Parathyroid adenoma (tissue), 2 donors: Measurements from ENCODE around the gene FAM222A.
A peak's percentile ranks its signal among the peaks of the same experiment; 100 is the strongest.

Experiments
- H2AFZ ChIP-seq: fragments of 300-600 bp; sonication (generic); one replicate; pipeline ENCODE4 v1.7.0; 2017; ENCODE audit warnings: antibody characterized with exemption, mild to moderate bottlenecking
- H3K27ac ChIP-seq: fragments of 300-600 bp; sonication (generic); one replicate; pipeline ENCODE4 v1.7.0; 2017
- H3K27me3 ChIP-seq: fragments of 300-600 bp; sonication (generic); one replicate; pipeline ENCODE4 v1.7.0; 2017; ENCODE audit warnings: low read length; ENCODE audit not compliant: control insufficient read depth, insufficient read depth
- H3K36me3 ChIP-seq: fragments of 300-600 bp; sonication (generic); one replicate; pipeline ENCODE4 v1.7.0; 2017; ENCODE audit warnings: low read length; ENCODE audit not compliant: control insufficient read depth, insufficient read depth
- H3K4me1 ChIP-seq: fragments of 300-600 bp; sonication (generic); one replicate; pipeline ENCODE4 v1.7.0; 2017; ENCODE audit warnings: control low read depth
- H3K4me2 ChIP-seq: fragments of 300-600 bp; sonication (generic); one replicate; pipeline ENCODE4 v1.7.0; 2017; ENCODE audit warnings: low read length
- H3K4me3 ChIP-seq: fragments of 300-600 bp; sonication (generic); one replicate; pipeline ENCODE4 v1.7.0; 2017; ENCODE audit warnings: low read depth, low read length
- H3K79me2 ChIP-seq: fragments of 300-600 bp; sonication (generic); one replicate; pipeline ENCODE4 v1.7.0; 2017; ENCODE audit warnings: control low read depth
- H3K9ac ChIP-seq: fragments of 300-600 bp; sonication (generic); one replicate; pipeline ENCODE4 v1.7.0; 2017; ENCODE audit warnings: mild to moderate bottlenecking
- H3K9me3 ChIP-seq: fragments of 300-600 bp; sonication (generic); one replicate; pipeline ENCODE4 v1.7.0; 2017; ENCODE audit warnings: low read length; ENCODE audit not compliant: control insufficient read depth
- CTCF ChIP-seq: fragments of 300-600 bp; sonication (generic); IDR thresholded peaks from one replicate; pipeline ENCODE4 v1.7.0; 2017; ENCODE audit warnings: antibody characterized with exemption, mild to moderate bottlenecking
- donor health status: primary hyperparathyroidism.

FAM222A gene

GRCh38 chr12:109713187-109714070 is at the start of gene FAM222A:
Gene FAM222A (plus strand): TSS chr12:109713825. CDS start chr12:109744147, 30,322 bp downstream.
- no peaks in the 10 kb centered on the region for H3K9me3 ChIP-seq
- H3K4me3 ChIP-seq: peak within 1 kb of the TSS; percentile 36
- H3K4me2 ChIP-seq: peak within 1 kb of the TSS; percentile 87
- no peak within 1 kb of the TSS for H3K9ac ChIP-seq
- no peaks in the 10 kb centered on the region for H3K36me3 ChIP-seq
- TF ChIP-seq CTCF: no peak
- peak within 1 kb of the TSS; percentile 96 for H2AFZ ChIP-seq
- H3K79me2 ChIP-seq: no peaks in the 10 kb centered on the region
- H3K27ac ChIP-seq: no peak within 1 kb of the TSS
- H3K27me3 ChIP-seq: no peaks in the 10 kb centered on the region
- H3K4me1 ChIP-seq: peaks cover under 1% of the 10 kb centered on the region

- no peaks in the 10 kb centered on the region for H3K9me3 ChIP-seq
- H3K4me2 ChIP-seq: no peak overlapping the region
- H3K27me3 ChIP-seq: no peaks in the 10 kb centered on the region
- H3K9ac ChIP-seq: no peak overlapping the region
- no peaks in the 10 kb centered on the region for H3K79me2 ChIP-seq
- no peak overlapping the region for H2AFZ ChIP-seq
- no peak overlapping the region for H3K4me3 ChIP-seq
- no peaks in the 10 kb centered on the region for H3K36me3 ChIP-seq
- H3K27ac ChIP-seq: no peak overlapping the region
- TF ChIP-seq CTCF: no peak
- H3K4me1 ChIP-seq: no peaks in the 10 kb centered on the region
These were observed 49.2 kb upstream of the FAM222A start for GRCh38 chr12:109664402-109664801.

DNA sequence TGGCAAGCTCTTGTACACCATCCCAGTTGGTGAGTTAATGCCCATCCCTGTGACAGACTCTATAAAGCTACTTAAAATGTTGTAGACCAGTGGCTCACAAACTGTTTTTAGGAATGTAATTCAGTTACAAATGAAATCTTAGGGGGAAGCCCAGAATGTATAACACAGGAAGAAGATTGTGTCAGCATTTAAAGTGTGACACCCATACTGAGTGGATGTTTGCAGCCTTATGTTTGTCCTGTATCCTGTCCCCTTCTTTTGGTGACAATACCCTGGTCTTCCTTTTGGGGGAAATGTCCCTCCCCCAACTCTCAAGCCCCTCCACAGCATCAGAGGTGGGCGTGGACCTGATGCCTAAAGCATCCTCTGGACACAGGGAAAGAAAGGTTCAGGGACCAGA is 47.6 kb upstream of the FAM222A start:
- H3K9me3 ChIP-seq: no peaks in the 10 kb centered on the region
- TF ChIP-seq CTCF: no peak
- no peaks in the 10 kb centered on the region for H3K79me2 ChIP-seq

DNA sequence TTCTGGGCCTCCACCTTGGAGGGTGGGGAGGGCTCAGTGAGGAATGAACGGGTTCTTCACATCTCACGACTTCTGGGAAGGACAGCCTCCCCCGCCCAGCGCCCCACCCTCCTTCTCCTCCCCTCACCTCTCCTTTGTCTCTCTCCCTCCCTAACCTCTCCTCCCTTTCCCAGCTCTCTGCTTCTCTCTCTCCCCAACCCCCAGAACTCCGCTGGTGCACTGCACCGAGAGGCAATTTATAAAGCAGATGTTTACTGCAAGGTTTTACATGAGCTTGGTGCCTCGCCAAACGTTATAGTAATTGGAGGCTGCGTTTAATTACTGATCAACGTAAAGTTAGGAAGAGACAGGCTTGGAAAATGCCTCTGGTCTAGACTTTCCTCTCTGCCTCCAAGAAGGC is 42.9 kb upstream of the FAM222A start:
- Histone ChIP-seq H3K4me3 (no peak overlapping the region), H3K27ac (no peak overlapping the region), H3K4me2 (no peak overlapping the region), H3K27me3 (no peaks in the 10 kb centered on the region), H3K79me2 (no peaks in the 10 kb centered on the region), H3K9ac (no peak overlapping the region), H3K4me1 (no peaks in the 10 kb centered on the region), H2AFZ (no peak overlapping the region), H3K36me3 (no peaks in the 10 kb centered on the region), H3K9me3 (no peaks in the 10 kb centered on the region)
- TF ChIP-seq CTCF: no peak

More for the DNA sequence above, 47.6 kb upstream of the FAM222A start:
- H3K27me3 ChIP-seq: no peaks in the 10 kb centered on the region
- H3K4me2 ChIP-seq: no peak overlapping the region
- H3K36me3 ChIP-seq: no peaks in the 10 kb centered on the region
- no peak overlapping the region for H3K9ac ChIP-seq
- no peak overlapping the region for H3K4me3 ChIP-seq
- H3K27ac ChIP-seq: no peak overlapping the region
- H3K4me1 ChIP-seq: no peaks in the 10 kb centered on the region
- no peak overlapping the region for H2AFZ ChIP-seq

DNA sequence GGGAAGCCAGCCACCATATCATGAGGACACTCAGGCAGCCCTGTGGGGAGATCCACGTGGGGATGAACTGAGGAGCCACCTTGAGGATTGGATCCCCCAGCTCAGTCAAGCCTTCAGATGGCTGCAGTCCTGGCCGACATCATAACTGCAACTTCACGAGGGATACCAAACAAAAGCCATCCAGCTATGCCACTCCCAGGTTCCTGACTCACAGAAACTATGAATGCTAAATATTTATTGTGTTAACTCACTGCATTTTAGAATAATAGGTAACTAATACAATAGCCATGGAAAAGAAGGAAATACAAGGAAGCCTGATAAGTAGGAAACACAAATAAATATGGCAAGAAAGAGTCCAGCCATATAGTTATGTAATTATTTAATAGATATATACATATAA is 42.1 kb upstream of the FAM222A start:
- Histone ChIP-seq H3K4me1 (no peaks in the 10 kb centered on the region), H3K9ac (no peak overlapping the region), H3K27ac (no peak overlapping the region), H3K79me2 (no peaks in the 10 kb centered on the region), H3K4me2 (no peak overlapping the region), H3K36me3 (no peaks in the 10 kb centered on the region), H3K9me3 (no peaks in the 10 kb centered on the region), H3K27me3 (no peaks in the 10 kb centered on the region), H3K4me3 (no peak overlapping the region), H2AFZ (no peak overlapping the region)
- TF ChIP-seq CTCF: no peak
